IPS DF 6.9 (cell line): Measurements from ENCODE around the gene TMEM115.
A peak's percentile ranks its signal among the peaks of the same experiment; 100 is the strongest.

Source experiments
- DNase-seq: peaks from one replicate; pipeline ENCODE4 v3.0.0-alpha.2; 2013; ENCODE audit warnings: low read depth, low spot score
- H3K27ac ChIP-seq: one replicate; pipeline ENCODE4 v1.5.1; 2013; ENCODE audit warnings: low read length, control low read depth
- H3K27me3 ChIP-seq: 2 replicates; pipeline ENCODE4 v1.6.1; 2013; ENCODE audit warnings: mild to moderate bottlenecking, low read length; ENCODE audit not compliant: control insufficient read depth, insufficient read depth
- H3K36me3 ChIP-seq: 2 replicates; pipeline ENCODE4 v1.6.1; 2013; ENCODE audit warnings: low read length; ENCODE audit not compliant: control insufficient read depth, insufficient read depth
- H3K4me1 ChIP-seq: 2 replicates; pipeline ENCODE4 v1.6.1; 2013; ENCODE audit warnings: low read length; ENCODE audit not compliant: control insufficient read depth, insufficient read depth
- H3K4me3 ChIP-seq: 2 replicates; pipeline ENCODE4 v1.5.1; 2013; ENCODE audit warnings: mild to moderate bottlenecking, low read length
- H3K9me3 ChIP-seq: 2 replicates; pipeline ENCODE4 v1.6.1; 2013; ENCODE audit warnings: low read length, inconsistent platforms; ENCODE audit not compliant: control insufficient read depth, insufficient read depth
- WGBS: extraction: QIAGEN DNeasy Blood & Tissue Kit; methylation state at CpG from one replicate; pipeline ENCODE4 v1.1.7; 2013; ENCODE audit warnings: mixed read lengths, missing lambda C conversion rate; ENCODE audit not compliant: insufficient read length, insufficient coverage; 5-methylcytosine and 5-hydroxymethylcytosine counted together

TMEM115 gene

DNA sequence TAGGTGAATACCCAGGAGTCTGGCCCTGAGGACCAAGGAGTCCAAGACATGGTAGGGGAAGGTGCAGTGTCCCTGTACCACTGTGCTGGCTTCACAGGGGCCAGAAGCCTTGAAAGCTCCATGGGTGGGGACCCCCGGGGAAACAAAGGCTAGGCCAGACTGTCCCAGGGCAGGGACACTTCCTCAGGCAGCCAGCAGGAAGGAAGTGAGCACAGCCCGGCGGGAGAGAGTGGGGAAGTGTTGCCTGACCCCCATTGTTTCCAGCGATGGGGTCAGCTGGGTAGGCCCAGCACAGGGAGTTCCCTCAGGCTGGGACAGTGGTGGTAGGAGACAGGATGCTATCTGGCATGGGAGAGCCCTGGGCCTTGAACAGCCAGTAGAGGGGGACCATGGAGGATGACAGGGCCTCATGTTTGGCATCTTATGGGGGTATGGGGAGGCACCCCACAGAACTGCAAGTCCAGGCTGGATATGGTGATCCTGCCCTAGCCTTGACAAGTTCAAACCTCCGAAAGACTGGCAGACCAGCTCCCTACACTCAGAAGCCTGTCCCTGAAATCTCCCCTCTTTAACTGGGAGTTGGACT, 35.6 kb downstream of the TMEM115 start:
- no CpG with 5 or more reads among the region's 5 CpGs for WGBS
- Histone ChIP-seq H3K9me3 (no peaks in the 10 kb centered on the region), H3K27ac (no peak overlapping the region), H3K4me1 (peaks cover 8% of the 10 kb centered on the region), H3K36me3 (peaks cover 12% of the 10 kb centered on the region), H3K4me3 (no peak overlapping the region), H3K27me3 (no peaks in the 10 kb centered on the region)
- DNase-seq, result no peak

DNA sequence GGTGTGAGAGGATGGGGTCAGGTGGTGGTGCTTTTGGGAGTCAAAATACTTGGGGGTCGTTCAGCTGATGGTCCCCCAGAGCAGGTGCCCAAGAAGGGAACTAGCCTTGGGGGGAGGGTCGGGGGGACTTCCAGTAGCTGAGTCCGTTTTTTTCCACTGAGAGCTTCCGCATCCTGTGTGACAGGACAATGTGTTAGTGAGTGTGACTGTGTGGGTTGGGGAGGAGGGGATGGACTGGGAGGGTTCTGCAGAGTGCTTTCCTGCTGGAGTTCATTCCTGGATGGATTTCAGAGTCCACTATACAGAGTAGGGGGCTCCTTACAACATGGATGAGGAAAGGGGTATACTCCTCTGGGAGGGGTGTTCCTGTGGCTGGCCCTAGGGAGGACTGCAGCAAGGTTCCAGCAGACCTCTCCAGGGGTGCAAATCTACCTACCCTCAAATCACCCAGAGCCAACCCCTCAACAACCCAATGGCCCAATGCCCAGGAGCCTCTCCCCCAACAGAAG, 36.2 kb downstream of the TMEM115 start:
- H3K36me3 ChIP-seq, result peaks cover 18% of the 10 kb centered on the region
- peaks cover 8% of the 10 kb centered on the region for H3K4me1 ChIP-seq
- H3K9me3 ChIP-seq, result no peaks in the 10 kb centered on the region
- no peak overlapping the region for H3K27ac ChIP-seq
- WGBS, result no CpG with 5 or more reads among the region's 4 CpGs
- no peaks in the 10 kb centered on the region for H3K27me3 ChIP-seq
- no peak for DNase-seq
- H3K4me3 ChIP-seq, result no peak overlapping the region

GRCh38 chr3:50322386-50323091, 36.8 kb downstream of the TMEM115 start, which contains the start of gene HYAL2:
TSS of gene HYAL2 (minus strand) at chr3:50322745. CDS start at chr3:50320489, 2,256 bp downstream.
- Histone ChIP-seq H3K4me3 (peak within 1 kb of the TSS; percentile 85), H3K9me3 (no peaks in the 10 kb centered on the region), H3K36me3 (peaks cover 20% of the 10 kb centered on the region), H3K27me3 (no peaks in the 10 kb centered on the region), H3K27ac (no peak within 1 kb of the TSS), H3K4me1 (peaks cover 8% of the 10 kb centered on the region)
- WGBS, result no CpG with 5 or more reads among the region's 31 CpGs
- DNase-seq, result no peak

- no CpG with 5 or more reads among the region's 14 CpGs for WGBS
- Histone ChIP-seq H3K9me3 (no peaks in the 10 kb centered on the region), H3K4me3 (peak overlapping the region; percentile 44), H3K4me1 (peaks cover 8% of the 10 kb centered on the region), H3K27me3 (no peaks in the 10 kb centered on the region), H3K36me3 (peaks cover 24% of the 10 kb centered on the region), H3K27ac (no peak overlapping the region)
- no peak for DNase-seq
These were observed 37.3 kb downstream of the TMEM115 start for GRCh38 chr3:50322115-50322385.

- no peak for DNase-seq
- H3K27ac ChIP-seq, result no peak overlapping the region
- no CpG with 5 or more reads among the region's 59 CpGs for WGBS
- H3K9me3 ChIP-seq, result no peaks in the 10 kb centered on the region
- no peaks in the 10 kb centered on the region for H3K27me3 ChIP-seq
- peaks cover 8% of the 10 kb centered on the region for H3K4me1 ChIP-seq
- H3K36me3 ChIP-seq, result peaks cover 27% of the 10 kb centered on the region
- peak overlapping the region; percentile 85; the same call in 1 of the 2 replicates for H3K4me3 ChIP-seq
These were observed 37.8 kb downstream of the TMEM115 start for GRCh38 chr3:50321336-50322114.

- Histone ChIP-seq H3K27me3 (no peaks in the 10 kb centered on the region), H3K4me1 (peaks cover 8% of the 10 kb centered on the region), H3K4me3 (peak overlapping the region; percentile 85; the same call in 1 of the 2 replicates), H3K27ac (no peak overlapping the region), H3K9me3 (no peaks in the 10 kb centered on the region), H3K36me3 (peaks cover 27% of the 10 kb centered on the region)
- WGBS, result no CpG with 5 or more reads among the region's 45 CpGs
- no peak for DNase-seq
These were observed 38.4 kb downstream of the TMEM115 start for GRCh38 chr3:50320853-50321335.

- no peaks in the 10 kb centered on the region for H3K9me3 ChIP-seq
- no peaks in the 10 kb centered on the region for H3K27me3 ChIP-seq
- no CpG with 5 or more reads among the region's 29 CpGs for WGBS
- no peak for DNase-seq
- peaks cover 27% of the 10 kb centered on the region for H3K36me3 ChIP-seq
- no peak overlapping the region for H3K27ac ChIP-seq
- H3K4me3 ChIP-seq, result peak overlapping the region; percentile 85; the same call in 1 of the 2 replicates
- H3K4me1 ChIP-seq, result peaks cover 8% of the 10 kb centered on the region
These were observed 39.3 kb downstream of the TMEM115 start for GRCh38 chr3:50319894-50320625.

GRCh38 chr3:50319181-50319893, 40.0 kb downstream of the TMEM115 start:
- H3K4me1 ChIP-seq, result peaks cover 7% of the 10 kb centered on the region
- no peak overlapping the region for H3K27ac ChIP-seq
- H3K4me3 ChIP-seq, result no peak overlapping the region
- peaks cover 27% of the 10 kb centered on the region for H3K36me3 ChIP-seq
- no peaks in the 10 kb centered on the region for H3K9me3 ChIP-seq
- no peak for DNase-seq
- H3K27me3 ChIP-seq, result no peaks in the 10 kb centered on the region
- WGBS, result no CpG with 5 or more reads among the region's 16 CpGs

- no peak overlapping the region for H3K4me3 ChIP-seq
- DNase-seq, result no peak
- no peaks in the 10 kb centered on the region for H3K9me3 ChIP-seq
- H3K27ac ChIP-seq, result no peak overlapping the region
- H3K4me1 ChIP-seq, result peaks cover 5% of the 10 kb centered on the region; the same call in 1 of the 2 replicates
- H3K36me3 ChIP-seq, result peaks cover 27% of the 10 kb centered on the region
- WGBS, result no CpG with 5 or more reads among the region's 10 CpGs
- H3K27me3 ChIP-seq, result no peaks in the 10 kb centered on the region
These were observed 40.7 kb downstream of the TMEM115 start for GRCh38 chr3:50318615-50319014.
